GM12864 (cell line): ENCODE measurements around the gene MYH9.
"Not testable (repeated sequence)": the region's sequence is repeated elsewhere in the genome, so short reads cannot be mapped to it uniquely, and the experiment has no call there.

Experiments used
- DNase-seq: peaks from one replicate; pipeline ENCODE4 v3.0.0-alpha.2; 2011; ENCODE audit warnings: low read depth
- H3K4me3 ChIP-seq: 2 replicates; pipeline ENCODE4 v1.5.1; 2011; ENCODE audit warnings: mild to moderate bottlenecking, low read depth, low read length, control low read depth
- CTCF ChIP-seq: IDR thresholded peaks from 2 replicates; pipeline ENCODE4 v1.5.1; 2011; ENCODE audit warnings: low read depth, mild to moderate bottlenecking, moderate library complexity, low read length, control low read depth, inconsistent platforms; ENCODE audit errors: missing control alignments

Gene MYH9

DNA sequence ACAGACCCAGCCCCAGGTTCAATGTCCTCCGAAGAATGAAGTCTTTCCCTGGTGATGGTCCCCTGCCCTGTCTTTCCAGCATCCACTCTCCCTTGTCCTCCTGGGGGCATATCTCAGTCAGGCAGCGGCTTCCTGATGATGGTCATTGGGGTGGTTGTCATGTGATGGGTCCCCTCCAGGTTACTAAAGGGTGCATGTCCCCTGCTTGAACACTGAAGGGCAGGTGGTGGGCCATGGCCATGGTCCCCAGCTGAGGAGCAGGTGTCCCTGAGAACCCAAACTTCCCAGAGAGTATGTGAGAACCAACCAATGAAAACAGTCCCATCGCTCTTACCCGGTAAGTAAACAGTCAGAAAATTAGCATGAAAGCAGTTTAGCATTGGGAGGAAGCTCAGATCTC is 120.7 kb downstream of the MYH9 start:
- no peak for DNase-seq
- no peak overlapping the region for H3K4me3 ChIP-seq
- TF ChIP-seq CTCF = no peak

DNA sequence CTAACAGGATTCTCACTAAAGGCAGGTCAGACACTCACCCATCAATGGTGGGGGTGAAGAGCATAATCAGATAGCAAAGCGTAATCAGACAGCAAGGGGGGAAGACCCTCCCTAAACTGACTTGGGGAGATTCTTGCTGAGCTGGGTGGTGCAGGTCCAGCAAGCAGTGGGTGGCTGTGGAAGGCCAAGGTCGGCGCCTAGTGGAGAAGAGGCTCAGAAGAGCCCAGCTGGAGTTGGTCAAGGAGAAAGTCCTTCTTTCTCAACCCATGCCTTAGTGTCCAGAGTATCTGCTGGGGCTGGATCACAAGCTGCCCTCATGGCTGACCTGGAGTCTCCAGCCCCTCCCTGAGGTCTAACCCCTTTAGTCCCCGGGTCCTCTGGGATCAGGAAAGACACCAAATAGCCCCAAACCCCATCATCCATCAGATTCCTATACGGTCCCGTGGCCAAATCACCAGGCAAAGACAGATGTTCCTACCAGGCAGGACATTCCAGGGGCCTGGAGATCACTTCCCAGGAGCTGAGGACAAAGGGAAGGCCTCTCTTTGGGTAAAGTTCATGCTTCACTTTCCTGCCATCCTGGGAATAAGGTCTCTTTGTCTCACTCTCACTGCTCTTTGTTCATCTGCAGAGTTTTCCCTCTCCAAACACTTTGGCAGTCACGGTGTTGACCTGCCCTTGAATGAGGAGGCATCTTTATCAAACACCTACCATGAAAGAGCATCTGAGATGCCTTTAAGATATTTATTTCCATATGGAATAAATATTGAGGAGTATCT is 123.7 kb downstream of the MYH9 start:
- H3K4me3 ChIP-seq, DNase-seq: not testable (repeated sequence)

GRCh38 chr22:36263216-36263673 is 124.5 kb downstream of the MYH9 start:
- not testable (repeated sequence) for H3K4me3 ChIP-seq

GRCh38 chr22:36262307-36262706 is 125.5 kb downstream of the MYH9 start:
- DNase-seq, H3K4me3 ChIP-seq: not testable (repeated sequence)

More at GRCh38 chr22:36263216-36263673, 124.5 kb downstream of the MYH9 start:
- DNase-seq = not testable (repeated sequence)

GRCh38 chr22:36261675-36262074 is 126.1 kb downstream of the MYH9 start:
- H3K4me3 ChIP-seq, DNase-seq: not testable (repeated sequence)

DNA sequence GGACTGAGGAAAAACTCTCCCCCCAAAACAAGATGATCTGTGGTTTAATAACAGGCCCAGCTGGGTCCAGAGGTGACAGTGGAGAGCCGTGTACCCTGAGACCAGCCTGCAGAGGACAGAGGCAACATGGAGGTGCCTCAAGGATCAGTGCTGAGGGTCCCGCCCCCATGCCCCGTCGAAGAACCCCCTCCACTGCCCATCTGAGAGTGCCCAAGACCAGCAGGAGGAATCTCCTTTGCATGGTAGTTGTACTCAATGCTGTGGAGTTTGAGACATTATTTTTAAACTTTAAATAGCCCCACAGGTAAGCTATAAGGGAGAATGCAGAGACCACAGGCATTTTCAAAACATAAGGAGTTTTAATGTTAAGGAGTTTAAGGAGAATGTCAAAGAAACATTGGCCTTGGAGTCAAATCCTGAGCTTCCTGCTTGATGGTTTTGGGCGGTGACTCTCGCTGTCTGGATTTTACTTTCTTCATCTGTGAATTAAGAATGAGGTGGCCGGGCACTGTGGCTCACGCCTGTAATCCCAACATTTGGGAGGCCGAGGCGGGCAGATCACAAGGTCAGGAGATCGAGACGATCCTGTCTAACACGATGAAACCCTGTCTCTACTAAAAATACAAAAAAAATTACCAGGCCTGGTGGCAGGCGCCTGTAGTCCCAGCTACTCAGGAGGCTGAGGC is 128.0 kb downstream of the MYH9 start:
- TF ChIP-seq CTCF = no peak
- DNase-seq = no peak
- no peak overlapping the region for H3K4me3 ChIP-seq

DNA sequence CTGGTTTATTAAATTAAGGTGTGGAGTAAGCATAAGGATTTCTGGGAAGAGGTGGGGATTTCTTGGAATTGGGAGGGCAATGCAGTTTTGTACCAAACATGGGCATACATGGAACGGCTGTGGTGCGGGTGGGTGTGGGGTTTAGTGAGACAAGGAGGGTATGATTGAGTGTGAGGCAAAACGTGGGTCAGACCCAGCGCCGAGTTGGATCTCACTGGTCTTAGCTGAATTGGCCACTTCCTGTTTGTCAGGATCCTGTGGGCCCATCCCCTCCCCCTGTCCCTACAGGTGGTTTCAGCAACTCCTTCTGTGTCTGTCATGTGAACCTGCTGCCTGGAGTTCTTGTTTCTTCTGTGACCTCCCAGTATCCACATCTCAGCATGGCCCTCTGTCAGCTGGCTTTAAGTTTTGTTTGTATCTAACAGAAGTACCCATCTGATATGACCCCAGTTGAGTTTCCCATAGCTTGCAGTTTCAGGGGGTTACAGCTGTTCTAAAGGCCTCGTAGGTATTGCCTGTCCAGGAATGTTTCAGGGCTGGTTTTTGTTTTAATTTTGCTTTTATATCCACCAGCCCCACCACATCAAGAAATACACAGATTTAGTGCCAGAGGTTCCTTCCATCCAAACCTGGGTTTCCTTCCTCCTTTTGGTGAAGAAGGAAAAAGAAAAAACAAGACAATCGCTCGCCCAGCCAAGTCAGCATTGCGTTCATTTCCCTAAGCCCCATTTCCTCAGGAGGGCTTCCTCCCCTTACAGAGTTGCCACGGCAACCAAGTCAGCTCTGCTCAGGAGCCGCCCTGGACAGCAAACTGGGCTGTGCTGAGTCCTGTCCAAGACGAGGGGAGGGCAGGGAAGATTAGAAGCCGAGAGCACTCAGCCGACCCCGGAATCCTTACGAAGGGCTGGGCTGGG is 128.8 kb downstream of the MYH9 start:
- no peak for DNase-seq
- TF ChIP-seq CTCF = no peak
- H3K4me3 ChIP-seq = no peak overlapping the region

- H3K4me3 ChIP-seq = no peak overlapping the region
- DNase-seq = no peak
- no peak for TF ChIP-seq CTCF
Observed at GRCh38 chr22:36257948-36258670, 129.7 kb downstream of the MYH9 start.
